ENCODE measurements around the gene OR5L2.

- TF ChIP-seq CTCF (IDR thresholded peaks at IDR 0.05) (no peak), POLR2AphosphoS5 (IDR thresholded peaks at IDR 0.05) (no peak), POLR2A (IDR thresholded peaks at IDR 0.05) (no peak)
Measured at GRCh38 chr11:55838452-55838851, 11.4 kb downstream of the OR5L2 start, which contains the start of gene OR5D16.
